ENCODE measurements around the gene RMND1.
A peak's percentile ranks its signal among the peaks of the same experiment; 100 is the strongest.

RMND1 gene

DNA sequence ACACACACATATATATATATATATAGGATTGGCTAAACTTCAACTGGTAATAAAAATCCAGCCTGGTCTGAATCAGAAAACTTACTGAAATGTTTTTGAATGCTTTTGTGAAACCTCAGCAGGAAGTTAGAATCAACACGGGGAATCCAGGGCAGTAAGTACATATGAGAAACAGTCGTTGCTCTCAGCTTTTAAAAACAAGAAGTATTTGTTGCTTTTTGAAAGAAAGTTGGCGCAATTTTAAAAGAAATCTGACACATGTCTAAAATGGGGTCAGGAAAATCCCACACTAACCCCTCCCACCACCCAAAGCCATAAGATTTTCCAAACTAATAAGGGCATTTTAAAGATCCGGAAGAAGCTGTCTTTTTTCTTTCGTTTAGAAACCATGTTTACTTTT, 30.4 kb upstream of the RMND1 start:
- H3K9me3 ChIP-seq (ENCODE audit: insufficient read depth, low read depth, low read length): no peaks in the 10 kb centered on the region
- peaks cover 16% of the 10 kb centered on the region for H3K4me1 ChIP-seq (ENCODE audit: insufficient read depth, low read length, poor library complexity, severe bottlenecking)
- peaks cover 7% of the 10 kb centered on the region; the same call in 1 of the 2 replicates for H3F3A ChIP-seq (ENCODE audit: low read depth)
- H4K20me1 ChIP-seq (ENCODE audit: insufficient read depth, low read length, poor library complexity, severe bottlenecking): no peaks in the 10 kb centered on the region
- no peaks in the 10 kb centered on the region for H3K9me2 ChIP-seq (replicated peaks; ENCODE audit: low read depth, low read length)
- H3K4me3 ChIP-seq (ENCODE audit: low read length, poor library complexity, severe bottlenecking): no peak overlapping the region
- H3K4me2 ChIP-seq (ENCODE audit: low read depth, low read length, poor library complexity, severe bottlenecking): peak overlapping the region; percentile 17
- peaks cover 6% of the 10 kb centered on the region for H3K27me3 ChIP-seq (ENCODE audit: insufficient read depth, low read length, poor library complexity, severe bottlenecking)
- no peak for TF ChIP-seq EZH2phosphoT487 (IDR thresholded peaks at IDR 0.05; ENCODE audit: borderline replicate concordance)
- TF ChIP-seq, protein P1, sequence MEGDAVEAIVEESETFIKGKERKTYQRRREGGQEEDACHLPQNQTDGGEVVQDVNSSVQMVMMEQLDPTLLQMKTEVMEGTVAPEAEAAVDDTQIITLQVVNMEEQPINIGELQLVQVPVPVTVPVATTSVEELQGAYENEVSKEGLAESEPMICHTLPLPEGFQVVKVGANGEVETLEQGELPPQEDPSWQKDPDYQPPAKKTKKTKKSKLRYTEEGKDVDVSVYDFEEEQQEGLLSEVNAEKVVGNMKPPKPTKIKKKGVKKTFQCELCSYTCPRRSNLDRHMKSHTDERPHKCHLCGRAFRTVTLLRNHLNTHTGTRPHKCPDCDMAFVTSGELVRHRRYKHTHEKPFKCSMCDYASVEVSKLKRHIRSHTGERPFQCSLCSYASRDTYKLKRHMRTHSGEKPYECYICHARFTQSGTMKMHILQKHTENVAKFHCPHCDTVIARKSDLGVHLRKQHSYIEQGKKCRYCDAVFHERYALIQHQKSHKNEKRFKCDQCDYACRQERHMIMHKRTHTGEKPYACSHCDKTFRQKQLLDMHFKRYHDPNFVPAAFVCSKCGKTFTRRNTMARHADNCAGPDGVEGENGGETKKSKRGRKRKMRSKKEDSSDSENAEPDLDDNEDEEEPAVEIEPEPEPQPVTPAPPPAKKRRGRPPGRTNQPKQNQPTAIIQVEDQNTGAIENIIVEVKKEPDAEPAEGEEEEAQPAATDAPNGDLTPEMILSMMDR (conservative IDR thresholded peaks at IDR 0.05; ENCODE audit: low read length): no peak
- H3K9ac ChIP-seq (ENCODE audit: low read depth, low read length, poor library complexity, severe bottlenecking): no peak overlapping the region
- no peaks in the 10 kb centered on the region for H3K79me2 ChIP-seq (ENCODE audit: insufficient read depth, low read length)
- no peak overlapping the region for H2AFZ ChIP-seq (ENCODE audit: low read length)
- H3K36me3 ChIP-seq (ENCODE audit: insufficient read depth, low read length): no peaks in the 10 kb centered on the region

DNA sequence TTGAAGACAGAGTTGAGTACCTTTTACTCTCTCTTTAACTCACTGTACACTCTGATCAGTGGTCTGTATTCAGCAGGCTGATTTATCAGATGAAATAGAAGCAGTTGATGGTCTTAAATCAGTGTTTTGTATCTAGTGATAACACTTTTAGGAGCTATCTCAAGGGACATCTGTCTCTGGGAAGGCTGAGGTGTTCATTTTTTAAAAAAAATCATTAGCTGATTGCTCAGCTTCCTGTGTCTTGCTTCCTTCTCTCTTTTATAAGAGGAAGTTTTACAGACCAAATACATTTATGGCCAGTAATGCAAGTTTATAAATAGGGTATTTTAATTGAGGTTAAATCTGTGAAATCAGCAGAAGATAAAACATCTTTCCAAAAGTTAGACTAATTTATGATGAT, 29.9 kb upstream of the RMND1 start:
- H3K36me3 ChIP-seq (ENCODE audit: insufficient read depth, low read length): no peaks in the 10 kb centered on the region
- no peak overlapping the region for H3K9ac ChIP-seq (ENCODE audit: low read depth, low read length, poor library complexity, severe bottlenecking)
- peaks cover 16% of the 10 kb centered on the region for H3K4me1 ChIP-seq (ENCODE audit: insufficient read depth, low read length, poor library complexity, severe bottlenecking)
- no peak overlapping the region for H3K4me3 ChIP-seq (ENCODE audit: low read length, poor library complexity, severe bottlenecking)
- TF ChIP-seq, protein P1 (conservative IDR thresholded peaks at IDR 0.05; ENCODE audit: low read length): no peak
- peak; percentile 90 for TF ChIP-seq EZH2phosphoT487 (IDR thresholded peaks at IDR 0.05; ENCODE audit: borderline replicate concordance)
- H3K4me2 ChIP-seq (ENCODE audit: low read depth, low read length, poor library complexity, severe bottlenecking): no peak overlapping the region
- no peak overlapping the region for H2AFZ ChIP-seq (ENCODE audit: low read length)
- H3K79me2 ChIP-seq (ENCODE audit: insufficient read depth, low read length): no peaks in the 10 kb centered on the region
- H3K9me3 ChIP-seq (ENCODE audit: insufficient read depth, low read depth, low read length): no peaks in the 10 kb centered on the region
- H3K27me3 ChIP-seq (ENCODE audit: insufficient read depth, low read length, poor library complexity, severe bottlenecking): peaks cover 6% of the 10 kb centered on the region
- H3F3A ChIP-seq (ENCODE audit: low read depth): peaks cover 7% of the 10 kb centered on the region; the same call in 1 of the 2 replicates
- no peaks in the 10 kb centered on the region for H3K9me2 ChIP-seq (replicated peaks; ENCODE audit: low read depth, low read length)
- H4K20me1 ChIP-seq (ENCODE audit: insufficient read depth, low read length, poor library complexity, severe bottlenecking): no peaks in the 10 kb centered on the region

DNA sequence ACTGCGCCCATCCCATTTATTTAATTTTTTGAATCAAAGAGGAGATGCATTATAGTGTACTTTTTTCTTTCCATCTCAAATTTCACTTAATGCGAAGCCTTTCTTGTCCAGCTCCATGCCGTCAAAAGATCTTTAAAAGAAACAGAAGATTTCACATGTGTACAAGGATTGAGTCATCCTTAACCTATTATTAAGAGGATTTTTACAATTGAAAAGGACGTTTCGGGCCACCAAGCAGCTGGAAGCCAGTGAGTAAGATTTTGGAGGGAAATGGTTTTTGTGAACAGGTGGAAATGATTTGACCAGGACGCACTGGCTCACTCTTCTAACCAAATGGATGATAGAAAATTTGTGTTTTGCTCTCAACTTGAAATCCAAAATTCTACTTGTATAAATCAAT, 26.7 kb upstream of the RMND1 start:
- H2AFZ ChIP-seq (ENCODE audit: low read length): no peak overlapping the region
- H3K4me3 ChIP-seq (ENCODE audit: low read length, poor library complexity, severe bottlenecking): no peak overlapping the region
- no peaks in the 10 kb centered on the region for H3K27me3 ChIP-seq (ENCODE audit: insufficient read depth, low read length, poor library complexity, severe bottlenecking)
- H3K9me2 ChIP-seq (replicated peaks; ENCODE audit: low read depth, low read length): no peaks in the 10 kb centered on the region
- no peaks in the 10 kb centered on the region for H3K9me3 ChIP-seq (ENCODE audit: insufficient read depth, low read depth, low read length)
- no peak overlapping the region for H3K9ac ChIP-seq (ENCODE audit: low read depth, low read length, poor library complexity, severe bottlenecking)
- H3K4me1 ChIP-seq (ENCODE audit: insufficient read depth, low read length, poor library complexity, severe bottlenecking): peaks cover 16% of the 10 kb centered on the region
- TF ChIP-seq, protein P1 (conservative IDR thresholded peaks at IDR 0.05; ENCODE audit: low read length): no peak
- no peak for TF ChIP-seq EZH2phosphoT487 (IDR thresholded peaks at IDR 0.05; ENCODE audit: borderline replicate concordance)
- peaks cover 7% of the 10 kb centered on the region; the same call in 1 of the 2 replicates for H3F3A ChIP-seq (ENCODE audit: low read depth)
- H4K20me1 ChIP-seq (ENCODE audit: insufficient read depth, low read length, poor library complexity, severe bottlenecking): no peaks in the 10 kb centered on the region
- H3K79me2 ChIP-seq (ENCODE audit: insufficient read depth, low read length): no peaks in the 10 kb centered on the region
- no peak overlapping the region for H3K4me2 ChIP-seq (ENCODE audit: low read depth, low read length, poor library complexity, severe bottlenecking)
- H3K36me3 ChIP-seq (ENCODE audit: insufficient read depth, low read length): no peaks in the 10 kb centered on the region

Data from Loucy (cell line).